ENCODE measurements around the gene SYDE1. TPM values are rescaled to one million over a fixed set of nuclear protein-coding genes. Genes with fewer than 3 reads are reported as not detected.

SYDE1 gene
- total RNA-seq, 1 experiment from 2014 or later: 9.2 TPM

DNA sequence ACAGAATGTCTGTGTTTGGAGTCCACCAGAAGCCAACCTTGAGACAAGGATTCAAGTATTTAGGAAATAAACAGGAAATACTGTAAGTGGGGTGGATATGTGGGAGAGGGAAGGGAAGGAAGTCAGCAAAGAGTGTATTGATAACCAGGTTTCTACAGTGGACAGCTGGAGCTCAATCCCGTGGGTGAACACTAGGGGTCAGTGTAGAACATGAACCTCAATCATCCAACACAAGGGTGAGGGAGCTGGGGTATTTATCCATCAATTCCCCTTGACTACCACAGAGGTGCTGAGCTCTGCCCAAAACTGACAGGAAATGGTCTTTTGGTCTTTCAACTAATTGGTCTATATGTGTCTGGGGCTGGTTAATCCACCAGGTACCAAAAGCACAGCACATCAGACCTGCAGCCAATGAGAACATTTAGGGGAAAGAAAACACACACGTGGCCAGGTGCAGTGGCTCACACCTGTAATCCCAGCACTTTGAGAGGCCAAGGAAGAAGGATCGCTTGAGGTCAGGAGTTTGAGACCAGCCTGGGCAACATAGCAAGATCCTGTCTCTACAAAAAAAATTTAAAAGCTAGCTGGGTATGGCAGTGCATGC, 5.6 kb upstream of the SYDE1 start:
- in situ Hi-C loops (cut with HindIII; ENCODE audit: low pct_unique_long_range_greater_than_20kb, low sequenced_read_pairs): no loop called here
- DNase-seq (ENCODE audit: low read depth, low spot score): peak; percentile 60

DNA sequence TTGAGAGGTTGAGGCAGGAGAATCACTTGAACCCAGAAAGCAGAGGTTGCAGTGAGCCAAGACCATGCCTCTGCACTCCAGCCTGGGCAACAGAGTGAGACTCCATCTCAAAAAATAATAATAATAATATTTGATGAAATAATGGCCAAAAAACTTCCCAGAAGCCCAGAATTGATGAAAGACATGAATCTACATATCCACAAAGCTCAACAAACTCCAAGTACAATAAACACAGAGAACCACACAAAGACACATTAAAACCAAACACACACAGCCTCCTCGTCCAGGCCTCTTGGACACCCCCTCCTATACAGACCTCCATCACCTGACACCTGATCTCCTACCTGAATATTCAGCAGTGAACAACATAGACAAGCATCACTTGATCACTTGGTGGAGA, 3.2 kb upstream of the SYDE1 start:
- in situ Hi-C loops (cut with HindIII; ENCODE audit: low pct_unique_long_range_greater_than_20kb, low sequenced_read_pairs): no loop called here
- DNase-seq (ENCODE audit: low read depth, low spot score): no peak

DNA sequence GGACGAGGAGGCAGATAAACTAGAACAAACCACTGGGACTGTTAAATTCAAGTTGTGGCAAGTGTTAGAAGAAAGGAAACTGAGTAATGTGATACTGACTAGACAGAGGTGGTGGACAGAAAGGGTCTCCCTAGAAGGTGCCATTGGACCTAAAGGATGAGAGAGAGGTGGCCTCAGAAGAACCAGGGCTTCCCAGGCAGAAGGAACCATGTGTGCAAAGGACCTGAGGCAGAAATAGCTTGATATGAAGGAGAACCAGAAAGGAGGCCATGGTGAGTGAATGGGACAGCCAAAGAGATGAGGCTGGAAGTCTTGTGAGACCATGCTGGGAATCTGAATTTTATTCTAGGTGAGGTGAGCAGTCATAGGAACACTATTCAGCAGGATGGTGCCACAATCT, 2.8 kb upstream of the SYDE1 start:
- DNase-seq (ENCODE audit: low read depth, low spot score): no peak
- in situ Hi-C loops (cut with HindIII; ENCODE audit: low pct_unique_long_range_greater_than_20kb, low sequenced_read_pairs): no loop called here

DNA sequence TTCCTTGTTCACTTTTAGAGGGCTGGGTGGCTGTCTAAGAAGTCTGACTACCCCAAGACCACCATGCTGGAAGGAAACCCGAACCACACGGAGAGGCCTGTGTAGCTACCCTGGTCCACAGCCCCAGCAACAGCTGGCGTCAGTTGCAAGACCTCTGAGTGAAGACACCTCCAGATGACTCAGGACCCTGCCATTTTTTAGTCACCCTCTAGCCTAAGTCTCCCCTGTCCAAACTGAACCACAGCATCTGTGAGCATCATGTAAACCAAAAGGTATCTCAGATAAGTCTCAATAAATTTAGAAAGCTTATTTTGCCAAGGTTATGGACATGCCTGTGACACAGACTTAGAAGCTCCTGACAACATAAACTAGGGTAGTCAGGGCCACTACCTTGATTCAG, 2.2 kb upstream of the SYDE1 start:
- DNase-seq (ENCODE audit: low read depth, low spot score): no peak
- in situ Hi-C loops (cut with HindIII; ENCODE audit: low pct_unique_long_range_greater_than_20kb, low sequenced_read_pairs): no loop called here

DNA sequence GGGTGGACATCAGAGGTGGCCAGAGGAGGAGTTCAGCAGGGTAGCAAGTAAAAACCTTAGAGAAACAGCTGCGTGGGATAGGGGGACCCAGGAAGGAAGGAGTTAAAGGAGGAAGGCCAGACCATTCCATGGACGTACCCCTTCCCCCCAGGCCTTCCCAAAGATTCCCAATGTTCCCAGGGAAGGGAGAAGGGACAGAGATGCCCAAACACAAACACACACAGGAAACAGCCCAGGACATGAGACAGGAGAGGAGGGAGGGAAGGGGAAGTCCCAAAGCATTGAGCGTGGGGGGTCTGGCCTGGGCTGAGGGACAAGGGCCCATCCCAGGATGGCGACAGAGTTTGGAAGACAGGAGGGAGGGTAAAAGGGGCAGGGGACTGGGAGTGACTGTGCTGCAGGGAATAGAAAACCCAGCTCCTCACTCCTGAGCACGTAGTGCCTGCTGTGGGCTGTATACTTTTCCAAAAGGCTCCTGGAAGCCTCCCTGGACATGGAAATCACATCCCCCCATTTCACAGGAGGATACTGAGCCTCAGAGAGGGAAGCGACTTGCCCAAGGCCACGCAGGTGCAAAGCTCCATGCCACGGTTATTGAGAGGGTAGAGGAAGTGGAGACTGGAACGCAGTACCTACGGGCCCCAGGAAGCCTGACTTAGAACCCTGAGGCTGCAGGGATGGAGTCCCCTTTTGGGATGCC, 1.1 kb downstream of the SYDE1 start:
- in situ Hi-C loops (cut with HindIII; ENCODE audit: low pct_unique_long_range_greater_than_20kb, low sequenced_read_pairs): no loop called here
- DNase-seq (ENCODE audit: low read depth, low spot score): peak; percentile 11

DNA sequence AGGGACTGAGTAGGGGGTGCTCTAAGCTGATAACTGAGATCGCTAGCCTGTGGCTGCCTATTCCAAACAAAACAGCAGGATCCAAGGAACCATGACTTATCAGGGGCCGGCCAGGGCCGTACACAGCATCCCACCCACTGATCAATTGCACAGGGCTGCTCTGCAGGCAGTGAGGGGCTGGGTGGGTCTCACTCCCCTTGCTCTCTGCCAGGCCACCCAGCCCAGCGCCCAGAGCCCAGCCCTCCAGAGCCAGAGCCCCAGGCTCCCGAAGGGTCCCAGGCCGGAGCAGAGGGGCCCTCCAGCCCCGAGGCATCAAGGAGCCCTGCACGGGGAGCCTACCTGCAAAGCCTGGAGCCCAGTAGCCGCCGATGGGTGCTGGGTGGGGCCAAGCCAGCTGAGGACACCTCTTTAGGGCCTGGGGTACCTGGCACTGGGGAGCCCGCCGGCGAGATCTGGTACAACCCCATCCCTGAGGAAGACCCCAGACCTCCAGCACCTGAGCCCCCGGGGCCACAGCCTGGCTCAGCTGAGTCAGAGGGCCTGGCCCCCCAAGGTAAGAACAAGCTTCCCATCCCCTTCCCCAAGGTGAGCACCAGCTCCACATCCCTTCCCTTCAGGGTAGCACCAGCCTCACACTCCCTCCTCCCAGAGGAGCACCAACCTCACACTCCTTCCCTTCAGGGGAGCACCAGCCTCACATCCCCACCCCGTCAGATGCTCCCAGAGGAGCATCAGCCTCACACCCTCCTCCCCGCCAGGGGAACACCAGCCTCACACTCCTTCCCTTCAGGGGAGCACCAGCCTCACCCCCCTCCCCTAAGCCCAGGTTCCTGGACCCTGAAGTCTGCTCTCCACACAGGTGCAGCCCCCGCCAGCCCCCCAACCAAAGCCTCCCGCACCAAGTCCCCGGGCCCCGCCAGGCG, 1.9 kb downstream of the SYDE1 start:
- in situ Hi-C loops (cut with HindIII; ENCODE audit: low pct_unique_long_range_greater_than_20kb, low sequenced_read_pairs): no loop called here
- no peak for DNase-seq (ENCODE audit: low read depth, low spot score)

DNA sequence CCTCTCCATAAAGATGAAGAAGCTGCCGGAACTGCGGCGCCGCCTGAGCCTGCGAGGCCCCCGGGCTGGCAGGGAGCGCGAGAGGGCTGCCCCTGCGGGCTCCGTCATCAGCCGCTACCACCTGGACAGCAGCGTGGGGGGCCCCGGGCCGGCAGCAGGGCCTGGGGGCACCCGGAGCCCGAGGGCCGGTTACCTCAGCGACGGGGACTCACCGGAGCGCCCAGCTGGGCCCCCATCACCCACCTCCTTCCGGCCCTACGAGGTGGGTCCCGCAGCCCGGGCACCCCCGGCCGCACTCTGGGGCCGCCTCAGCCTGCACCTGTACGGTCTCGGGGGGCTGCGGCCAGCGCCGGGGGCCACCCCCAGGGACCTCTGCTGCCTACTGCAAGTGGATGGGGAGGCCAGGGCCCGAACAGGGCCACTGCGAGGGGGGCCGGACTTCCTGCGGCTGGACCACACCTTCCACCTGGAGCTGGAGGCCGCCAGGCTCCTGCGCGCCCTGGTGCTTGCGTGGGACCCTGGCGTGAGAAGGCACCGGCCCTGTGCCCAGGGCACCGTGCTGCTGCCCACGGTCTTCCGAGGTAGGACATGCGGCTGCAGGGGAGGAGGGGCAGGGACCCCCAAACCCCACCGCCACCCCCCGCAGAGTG, 2.7 kb downstream of the SYDE1 start:
- no peak for DNase-seq (ENCODE audit: low read depth, low spot score)
- in situ Hi-C loops (cut with HindIII; ENCODE audit: low pct_unique_long_range_greater_than_20kb, low sequenced_read_pairs): no loop called here

DNA sequence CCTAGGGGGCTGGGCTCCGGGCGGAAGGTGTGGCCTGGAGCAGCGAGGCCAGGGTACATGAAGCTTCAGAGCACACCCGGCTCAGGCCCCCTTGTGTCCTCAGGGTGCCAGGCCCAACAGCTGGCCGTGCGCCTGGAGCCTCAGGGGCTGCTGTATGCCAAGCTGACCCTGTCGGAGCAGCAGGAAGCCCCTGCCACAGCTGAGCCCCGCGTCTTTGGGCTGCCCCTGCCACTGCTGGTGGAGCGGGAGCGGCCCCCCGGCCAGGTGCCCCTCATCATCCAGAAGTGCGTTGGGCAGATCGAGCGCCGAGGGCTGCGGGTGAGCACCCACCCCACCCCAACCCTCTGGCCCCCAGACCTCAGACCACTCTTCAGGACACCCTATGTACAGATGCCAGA, 3.2 kb downstream of the SYDE1 start:
- in situ Hi-C loops (cut with HindIII; ENCODE audit: low pct_unique_long_range_greater_than_20kb, low sequenced_read_pairs): no loop called here
- no peak for DNase-seq (ENCODE audit: low read depth, low spot score)

DNA sequence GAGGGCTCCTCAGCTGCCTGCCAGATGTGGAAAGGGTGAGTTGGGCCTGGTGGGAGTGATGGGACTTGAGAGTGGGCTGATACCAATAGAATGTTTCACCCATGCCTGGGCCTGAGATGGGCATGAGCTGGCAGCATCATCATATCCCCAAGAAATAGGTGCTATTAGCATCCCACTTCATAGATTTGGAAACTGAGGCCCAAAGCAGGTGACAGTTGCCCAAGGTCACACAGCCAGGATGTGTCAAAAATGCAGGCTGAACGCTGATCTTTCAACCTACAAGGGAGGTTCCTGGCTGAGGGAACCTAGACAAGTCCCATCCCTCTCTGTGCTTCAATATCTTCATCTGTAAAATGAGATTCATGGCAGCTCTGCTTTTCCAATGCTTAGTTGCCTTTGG, 4.6 kb downstream of the SYDE1 start:
- no peak for DNase-seq (ENCODE audit: low read depth, low spot score)
- in situ Hi-C loops (cut with HindIII; ENCODE audit: low pct_unique_long_range_greater_than_20kb, low sequenced_read_pairs): no loop called here

DNA sequence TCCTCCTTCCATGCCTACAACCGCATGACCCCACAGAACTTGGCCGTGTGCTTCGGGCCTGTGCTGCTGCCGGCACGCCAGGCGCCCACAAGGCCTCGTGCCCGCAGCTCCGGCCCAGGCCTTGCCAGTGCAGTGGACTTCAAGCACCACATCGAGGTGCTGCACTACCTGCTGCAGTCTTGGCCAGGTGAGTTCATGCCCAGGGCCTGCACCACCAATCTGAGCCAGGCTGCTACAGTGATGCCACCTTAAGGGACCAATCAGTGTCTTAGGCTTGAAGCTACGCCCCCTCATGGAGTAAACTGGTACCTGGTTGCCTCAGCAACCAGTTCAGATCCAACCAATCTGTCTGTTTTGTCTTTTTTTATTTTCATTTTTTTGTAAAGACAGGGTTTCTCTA, 5.2 kb downstream of the SYDE1 start:
- in situ Hi-C loops (cut with HindIII; ENCODE audit: low pct_unique_long_range_greater_than_20kb, low sequenced_read_pairs): no loop called here

DNA sequence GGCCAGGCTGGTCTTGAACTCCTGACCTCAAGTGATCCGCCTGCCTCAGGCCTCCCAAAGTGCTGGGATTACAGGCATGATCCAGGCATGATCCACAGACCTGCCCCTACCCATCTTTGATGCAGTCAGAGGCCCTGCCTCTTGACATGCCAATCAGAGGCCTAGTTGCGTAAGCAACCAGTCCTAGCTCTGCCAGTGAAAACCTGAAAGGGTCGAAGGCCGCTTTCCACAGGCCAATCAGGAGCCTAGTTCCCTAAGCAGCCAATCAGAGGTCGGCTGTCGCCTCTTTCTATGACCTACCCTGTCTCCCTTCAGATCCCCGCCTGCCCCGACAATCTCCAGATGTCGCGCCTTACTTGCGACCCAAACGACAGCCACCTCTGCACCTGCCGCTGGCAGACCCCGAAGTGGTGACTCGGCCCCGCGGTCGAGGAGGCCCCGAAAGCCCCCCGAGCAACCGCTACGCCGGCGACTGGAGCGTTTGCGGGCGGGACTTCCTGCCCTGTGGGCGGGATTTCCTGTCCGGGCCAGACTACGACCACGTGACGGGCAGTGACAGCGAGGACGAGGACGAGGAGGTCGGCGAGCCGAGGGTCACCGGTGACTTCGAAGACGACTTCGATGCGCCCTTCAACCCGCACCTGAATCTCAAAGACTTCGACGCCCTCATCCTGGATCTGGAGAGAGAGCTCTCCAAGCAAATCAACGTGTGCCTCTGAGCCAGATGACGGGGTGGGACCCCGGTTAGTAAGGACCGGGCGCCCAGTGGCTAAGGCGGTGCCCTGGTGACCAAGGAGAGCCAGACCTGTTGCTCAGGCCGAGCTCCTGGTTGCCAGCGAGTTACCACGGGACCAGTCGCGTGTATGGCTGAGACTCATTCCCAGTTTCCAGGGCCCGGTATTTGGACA, 6.3 kb downstream of the SYDE1 start:
- no peak for DNase-seq (ENCODE audit: low read depth, low spot score)
- in situ Hi-C loops (cut with HindIII; ENCODE audit: low pct_unique_long_range_greater_than_20kb, low sequenced_read_pairs): no loop called here

More for the DNA sequence above, 5.2 kb downstream of the SYDE1 start:
- peak; percentile 21 for DNase-seq (ENCODE audit: low read depth, low spot score)

DNA sequence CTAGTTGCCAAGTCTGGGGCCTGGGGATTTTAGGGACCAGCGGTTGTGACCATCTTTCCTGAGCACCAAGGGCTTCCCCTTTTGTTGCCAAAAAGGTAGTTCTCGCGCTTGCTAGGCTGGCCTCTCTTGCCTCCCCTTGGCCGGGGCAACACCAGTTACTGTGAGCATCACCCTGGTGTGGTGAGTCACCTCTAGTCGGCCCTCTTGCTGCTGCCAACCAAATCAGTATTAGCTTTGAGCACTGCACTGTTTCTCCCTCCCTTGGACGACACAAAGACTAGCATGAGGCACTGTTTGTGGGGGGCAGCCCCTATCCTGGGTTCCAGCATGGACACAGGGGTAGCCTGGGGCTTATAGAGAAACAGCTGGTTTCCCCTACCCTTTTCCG, 6.9 kb downstream of the SYDE1 start:
- in situ Hi-C loops (cut with HindIII; ENCODE audit: low pct_unique_long_range_greater_than_20kb, low sequenced_read_pairs): no loop called here
- no peak for DNase-seq (ENCODE audit: low read depth, low spot score)

DNA sequence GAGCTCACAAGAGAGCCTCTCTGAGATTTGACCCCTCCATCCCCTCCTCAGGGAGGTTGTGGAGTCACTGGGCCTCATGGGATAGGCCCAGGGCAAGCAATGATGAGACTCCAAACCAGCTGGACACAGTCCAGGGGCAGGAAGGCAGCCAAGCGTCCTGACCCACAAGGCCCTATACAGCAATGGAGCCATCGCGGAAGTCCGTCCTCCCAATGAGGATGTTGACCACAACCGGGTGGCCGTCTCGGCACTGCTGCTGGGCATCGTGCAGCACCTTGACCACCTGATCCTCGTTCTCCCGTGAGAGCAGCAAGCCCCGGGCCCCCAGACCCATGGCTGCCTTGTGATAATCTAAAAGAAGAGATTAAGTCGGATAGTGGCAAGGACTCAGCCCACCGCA, 7.9 kb downstream of the SYDE1 start:
- no peak for DNase-seq (ENCODE audit: low read depth, low spot score)
- in situ Hi-C loops (cut with HindIII; ENCODE audit: low pct_unique_long_range_greater_than_20kb, low sequenced_read_pairs): no loop called here

DNA sequence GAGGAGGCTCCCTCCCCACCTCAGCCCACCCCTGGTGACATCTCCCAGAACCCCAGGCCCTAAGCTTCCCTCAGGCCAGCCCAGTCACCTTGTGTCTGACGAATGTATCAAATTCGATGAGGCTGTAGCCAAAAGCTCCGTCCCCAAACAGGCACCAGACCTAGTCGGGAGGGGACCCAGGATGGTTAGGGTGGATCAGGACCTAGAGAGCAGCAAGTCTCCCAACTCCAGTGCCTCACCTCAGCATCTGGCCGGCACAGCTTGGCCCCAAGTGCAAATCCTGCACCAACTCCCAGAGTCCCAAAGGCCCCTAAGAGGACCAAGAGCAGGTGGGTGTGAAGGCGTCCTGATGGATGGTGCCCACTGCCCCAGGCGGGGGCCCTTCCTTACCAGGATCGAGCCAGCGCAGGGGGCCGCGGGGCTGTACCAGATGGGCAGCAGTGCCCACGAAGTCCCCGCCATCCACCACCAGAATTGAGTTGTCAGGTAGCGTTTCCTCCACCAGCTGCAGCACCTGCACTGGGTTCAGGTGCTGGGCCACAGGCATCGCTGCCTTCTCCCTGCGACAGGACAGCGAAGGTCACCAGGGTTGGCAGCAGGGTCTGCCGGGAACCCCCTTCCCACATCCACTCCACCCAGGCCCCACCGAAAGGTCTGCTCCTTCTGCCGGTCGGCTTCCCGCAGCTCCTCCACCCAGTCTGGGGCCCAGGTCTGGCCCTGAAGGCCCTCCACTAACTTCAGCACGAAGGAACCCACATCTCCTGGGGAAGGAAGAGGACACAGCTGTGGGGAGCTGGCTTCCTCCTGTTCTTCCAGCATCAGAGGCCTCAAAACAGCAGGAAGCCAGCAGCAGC, 8.8 kb downstream of the SYDE1 start:
- in situ Hi-C loops (cut with HindIII; ENCODE audit: low pct_unique_long_range_greater_than_20kb, low sequenced_read_pairs): no loop called here
- DNase-seq (ENCODE audit: low read depth, low spot score): no peak

DNA sequence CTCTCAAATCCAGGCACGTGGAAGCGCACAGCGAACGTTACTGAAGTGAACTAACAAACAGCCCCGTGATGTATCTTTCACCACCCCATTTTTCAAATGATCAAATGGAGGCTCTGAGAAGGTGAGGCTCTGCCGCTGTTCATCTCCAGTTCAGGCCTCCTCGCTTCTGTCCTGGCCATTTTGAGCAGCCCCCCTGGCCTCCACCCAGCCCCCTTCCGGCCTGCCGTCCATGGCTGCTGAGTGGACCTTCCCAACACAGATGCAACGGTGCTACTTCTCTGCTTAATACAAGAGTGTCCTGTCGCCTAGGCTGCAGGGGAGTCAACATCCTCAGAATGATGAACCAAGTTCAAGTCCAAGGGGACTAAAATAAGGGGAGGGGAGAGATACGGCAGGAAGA, 9.7 kb downstream of the SYDE1 start:
- in situ Hi-C loops (cut with HindIII; ENCODE audit: low pct_unique_long_range_greater_than_20kb, low sequenced_read_pairs): no loop called here
- no peak for DNase-seq (ENCODE audit: low read depth, low spot score)

DNA sequence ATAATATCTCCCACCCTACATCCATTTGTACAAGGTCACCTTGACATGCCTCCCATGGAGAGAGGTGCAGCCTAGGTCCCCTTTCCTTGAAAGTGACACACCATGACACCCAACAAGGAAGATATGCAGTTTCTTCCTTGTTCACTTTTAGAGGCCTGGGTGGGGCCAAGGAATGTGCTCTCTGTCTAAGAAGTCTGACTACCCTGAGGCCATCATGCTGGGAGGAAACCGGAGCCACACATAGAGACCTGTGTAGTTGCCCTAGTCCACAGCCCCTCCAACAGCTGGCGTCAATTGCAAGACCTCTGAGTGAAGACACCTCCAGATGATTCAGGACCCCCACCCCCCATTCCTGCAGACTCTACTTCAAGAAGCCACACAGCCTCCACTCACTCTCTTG, 11.0 kb downstream of the SYDE1 start:
- in situ Hi-C loops (cut with HindIII; ENCODE audit: low pct_unique_long_range_greater_than_20kb, low sequenced_read_pairs): no loop called here

More for the DNA sequence above, 11.0 kb downstream of the SYDE1 start:
- DNase-seq (ENCODE audit: low read depth, low spot score): no peak

Data from SK-MEL-5 (cell line).